HG03432 (cell line): ENCODE results near the gene DENND1A.
A peak's percentile ranks its signal among the peaks of the same experiment; 100 is the strongest.
"Not testable (repeated sequence)": the region's sequence is repeated elsewhere in the genome, so short reads cannot be mapped to it uniquely, and the experiment has no call there.

ENCODE experiments used
- ATAC-seq: cut with Tn5 transposase; IDR thresholded peaks from one replicate; pipeline ENCODE4 v1.9.1; 2021; ENCODE audit warnings: mild to moderate bottlenecking, moderate library complexity; ENCODE audit not compliant: unreplicated experiment

Gene DENND1A

DNA sequence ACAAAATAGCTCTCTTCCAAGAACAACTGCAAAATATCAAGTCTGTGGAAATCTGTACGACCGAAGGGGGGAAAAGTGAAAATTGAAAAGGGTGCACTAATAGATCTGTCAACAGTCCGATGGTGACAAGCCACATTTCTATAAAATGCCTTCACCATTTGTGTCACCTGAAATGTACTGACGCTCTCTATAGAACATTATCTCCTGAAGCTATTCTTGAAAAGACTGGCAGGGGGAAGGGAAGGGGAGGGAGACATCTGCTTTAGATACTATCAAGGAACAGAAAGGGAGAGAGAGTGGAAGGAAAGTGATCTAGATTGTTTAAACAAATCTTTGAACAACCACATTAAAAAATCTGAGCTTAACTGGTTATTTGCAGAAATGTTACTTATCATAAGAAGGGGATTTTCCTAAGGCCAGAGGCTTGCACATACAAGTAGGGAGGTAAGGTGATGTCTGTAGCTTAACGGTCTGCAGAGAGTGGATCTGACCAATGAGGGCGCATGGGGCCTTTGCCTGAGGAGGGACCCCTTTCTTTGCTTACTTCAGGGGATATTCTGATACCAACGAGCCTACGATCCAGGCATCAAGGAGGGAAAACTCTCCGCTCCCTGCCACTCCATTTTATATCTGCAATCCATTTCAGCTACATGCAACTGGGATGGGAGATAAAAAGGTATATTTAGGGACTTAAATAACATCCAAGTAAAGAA is 481.8 kb downstream of the DENND1A start:
- no peak for ATAC-seq

DNA sequence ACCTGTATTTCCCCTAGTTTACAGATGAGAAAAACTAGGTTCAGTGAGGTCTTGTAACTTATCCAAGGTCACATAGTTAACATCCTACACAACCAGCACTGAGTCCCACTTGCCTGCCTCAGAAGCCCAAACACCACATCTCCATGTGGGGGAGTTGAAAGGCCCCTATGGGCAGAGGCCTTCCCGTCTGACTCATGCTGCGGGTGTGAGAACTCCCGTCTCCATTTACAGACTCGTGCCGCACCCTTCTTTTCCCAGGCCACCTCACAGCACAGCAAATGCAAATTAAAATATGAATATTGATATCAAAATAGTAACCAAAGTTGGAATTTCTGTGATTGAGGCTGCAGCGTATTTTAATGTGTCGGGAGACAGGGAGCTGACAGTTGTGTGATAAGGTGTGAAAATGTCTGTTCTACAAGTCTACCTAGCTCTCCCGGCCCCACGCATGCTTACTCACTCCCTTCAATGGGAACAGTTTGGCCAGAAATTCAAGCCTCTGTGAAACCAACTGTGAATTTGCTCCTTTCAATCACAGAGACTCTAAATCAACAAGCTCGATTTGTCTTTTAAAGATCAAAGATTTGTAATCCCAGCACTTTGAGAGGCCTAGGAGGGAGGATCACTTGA is 483.8 kb downstream of the DENND1A start:
- no peak for ATAC-seq

GRCh38 chr9:123445116-123445515 is 484.8 kb downstream of the DENND1A start:
- no peak for ATAC-seq

DNA sequence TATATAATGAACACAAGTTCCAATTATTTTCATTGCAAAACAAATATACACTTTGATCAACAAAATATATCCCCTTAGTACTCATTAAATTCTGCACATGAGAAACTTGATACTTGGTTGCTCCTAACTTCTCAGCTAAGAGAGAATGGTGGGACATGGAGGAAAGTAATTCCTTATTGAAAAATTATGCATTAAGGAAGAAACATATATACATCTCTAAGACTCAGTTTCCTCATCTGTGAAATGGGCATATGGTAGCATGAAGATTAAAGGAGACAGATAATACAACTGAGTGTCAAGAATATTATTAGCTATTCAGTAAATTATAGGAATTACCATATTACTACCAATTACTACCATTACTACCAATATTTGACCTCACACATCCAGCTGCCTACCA is 488.2 kb downstream of the DENND1A start:
- no peak for ATAC-seq

GRCh38 chr9:123440256-123440655 is 489.7 kb downstream of the DENND1A start:
- ATAC-seq = no peak

DNA sequence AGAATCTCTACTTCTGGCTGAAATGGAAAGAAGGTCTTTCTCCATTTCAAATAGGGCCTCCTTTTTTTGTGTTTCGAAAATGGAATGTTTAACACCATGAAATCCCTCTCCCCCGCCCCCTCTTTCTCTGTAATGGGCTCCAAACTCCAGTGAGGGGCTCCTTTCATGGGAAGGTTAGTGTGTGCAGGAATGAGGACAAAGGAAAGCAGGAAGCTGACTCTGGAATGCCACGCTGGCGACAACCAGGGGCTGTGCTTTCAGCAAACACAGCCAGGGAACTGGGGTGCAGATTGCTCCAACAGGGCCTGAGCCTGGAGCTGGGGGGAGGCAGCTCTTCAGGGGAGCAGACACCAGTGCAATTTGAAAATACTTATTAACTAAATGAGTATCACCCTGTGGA is 491.1 kb downstream of the DENND1A start:
- ATAC-seq = no peak

GRCh38 chr9:123438321-123438720 is 491.6 kb downstream of the DENND1A start:
- no peak for ATAC-seq

DNA sequence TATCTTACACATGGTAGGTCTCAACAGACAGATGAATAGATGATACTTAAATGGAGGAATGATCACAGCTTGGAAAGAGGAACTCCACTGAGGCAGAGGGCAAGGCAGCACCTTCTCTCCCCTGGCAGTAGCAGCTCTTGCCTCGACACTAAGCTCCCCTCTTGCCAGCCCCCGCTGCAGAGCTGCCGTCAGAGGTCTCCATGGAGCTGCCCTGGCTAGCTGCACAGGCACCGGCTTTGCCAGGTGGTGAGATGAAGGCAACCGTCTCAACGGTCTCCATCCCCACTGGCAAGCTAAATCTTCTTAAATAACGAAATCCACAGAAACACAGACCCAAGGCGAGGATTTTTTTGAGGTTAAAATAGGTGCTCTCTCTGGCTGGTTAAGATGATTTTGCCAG is 492.7 kb downstream of the DENND1A start:
- no peak for ATAC-seq

DNA sequence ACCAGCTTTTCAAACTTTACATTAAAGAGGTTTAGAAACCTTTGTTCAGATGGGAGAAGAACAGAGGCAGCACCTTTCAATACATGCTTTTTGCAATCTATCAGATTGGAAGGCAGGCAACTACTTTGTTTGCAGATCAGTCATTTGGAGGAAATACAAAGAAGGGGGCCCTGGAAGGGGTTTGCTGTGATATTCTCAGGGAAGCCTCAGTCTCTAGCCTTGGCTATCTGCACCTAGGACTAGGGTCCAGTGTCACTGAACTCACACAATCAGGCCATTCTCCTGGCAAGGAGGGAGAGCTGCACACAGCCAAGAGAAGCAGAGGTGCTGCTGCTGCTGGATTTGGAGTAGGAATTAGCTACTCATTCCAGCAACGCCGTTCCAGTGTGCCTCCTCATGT is 494.5 kb downstream of the DENND1A start:
- ATAC-seq = no peak

DNA sequence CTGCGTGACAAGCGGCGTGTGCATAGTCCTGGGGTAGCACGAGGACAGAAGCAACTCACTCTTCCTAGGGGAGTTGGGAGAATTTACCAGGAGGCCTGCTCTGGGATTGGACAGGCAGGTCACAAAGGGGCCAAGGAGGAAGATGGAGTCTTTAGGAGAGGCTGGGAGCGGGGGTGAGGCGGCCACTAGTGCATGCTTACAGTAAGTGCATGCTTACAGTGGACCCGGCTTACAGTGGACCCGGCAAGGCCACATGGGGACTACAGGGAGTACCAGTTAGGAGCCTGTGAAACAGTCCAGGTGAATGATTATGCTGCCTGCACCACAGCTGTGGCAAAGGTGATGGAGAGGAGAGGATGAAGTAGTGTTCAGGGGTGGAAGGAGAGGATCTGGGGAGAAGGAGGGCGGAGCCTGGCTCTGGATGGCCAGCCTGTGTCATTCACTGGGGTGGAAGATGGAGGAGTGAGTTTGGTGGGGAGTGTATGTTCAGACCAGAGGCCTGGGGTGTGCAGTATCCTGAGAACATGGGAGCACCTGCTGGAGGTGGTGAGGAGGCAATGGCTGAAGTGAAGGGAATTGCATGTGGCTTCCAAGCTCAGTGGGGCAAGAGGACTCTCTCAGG is 495.2 kb downstream of the DENND1A start:
- no peak for ATAC-seq

- ATAC-seq = no peak
These were observed 497.3 kb downstream of the DENND1A start for GRCh38 chr9:123432331-123433236.

DNA sequence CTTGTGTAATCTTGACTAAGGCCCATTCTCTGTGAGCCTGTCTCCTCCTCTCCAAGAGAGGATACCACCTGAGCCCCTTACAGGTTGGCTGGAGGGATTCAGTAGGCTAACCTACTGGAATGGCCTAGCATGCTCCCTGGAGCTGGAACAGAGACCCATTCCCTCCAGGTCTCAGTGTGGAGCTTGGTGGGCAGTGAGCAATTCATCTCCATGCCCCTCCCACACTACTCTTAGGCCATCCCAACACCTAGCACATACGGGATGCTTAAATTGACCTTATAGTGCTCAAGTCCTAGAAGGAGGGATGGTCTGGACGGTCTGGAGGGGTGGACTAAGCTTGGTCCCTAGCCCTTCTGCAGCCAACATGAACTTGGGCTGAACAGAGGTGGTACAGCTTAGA is 498.3 kb downstream of the DENND1A start:
- no peak for ATAC-seq

DNA sequence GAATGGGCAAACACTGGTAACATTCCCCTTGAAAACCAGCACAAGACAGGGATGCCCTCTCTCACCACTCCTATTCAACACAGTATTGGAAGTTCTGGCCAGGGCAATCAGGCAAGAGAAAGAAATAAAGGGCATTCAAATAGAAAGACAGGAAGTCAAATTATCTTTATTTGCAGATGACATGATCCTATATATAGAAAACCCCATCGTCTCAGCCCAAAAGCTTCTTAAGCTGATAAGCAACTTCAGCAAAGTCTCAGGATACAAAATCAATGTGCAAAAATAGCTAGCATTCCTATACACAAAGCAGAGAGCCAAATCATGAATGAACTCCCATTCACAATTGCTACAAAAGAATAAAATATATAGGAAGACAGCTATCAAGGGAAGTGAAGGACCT is 501.5 kb downstream of the DENND1A start:
- not testable (repeated sequence) for ATAC-seq

DNA sequence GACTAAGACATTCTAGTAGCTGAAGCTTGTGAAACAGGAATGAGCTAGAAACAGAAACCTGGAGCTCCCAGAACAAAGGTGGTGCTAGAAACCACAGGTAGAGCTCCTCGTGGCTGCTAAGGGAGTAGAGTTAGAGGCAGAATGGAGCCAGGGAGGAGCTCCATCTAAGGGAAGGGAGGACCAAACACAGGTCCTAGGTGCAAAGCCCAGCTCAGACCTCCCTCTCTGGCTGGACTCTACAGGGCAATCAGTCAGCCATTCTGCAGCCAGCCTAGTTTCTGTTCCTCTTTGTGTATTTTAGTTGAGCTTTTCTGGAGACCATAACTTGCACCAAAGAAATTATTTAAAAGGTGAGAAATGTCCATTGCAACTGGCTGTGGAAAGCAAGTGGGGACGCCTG is 503.5 kb downstream of the DENND1A start:
- ATAC-seq = peak; percentile 80

DNA sequence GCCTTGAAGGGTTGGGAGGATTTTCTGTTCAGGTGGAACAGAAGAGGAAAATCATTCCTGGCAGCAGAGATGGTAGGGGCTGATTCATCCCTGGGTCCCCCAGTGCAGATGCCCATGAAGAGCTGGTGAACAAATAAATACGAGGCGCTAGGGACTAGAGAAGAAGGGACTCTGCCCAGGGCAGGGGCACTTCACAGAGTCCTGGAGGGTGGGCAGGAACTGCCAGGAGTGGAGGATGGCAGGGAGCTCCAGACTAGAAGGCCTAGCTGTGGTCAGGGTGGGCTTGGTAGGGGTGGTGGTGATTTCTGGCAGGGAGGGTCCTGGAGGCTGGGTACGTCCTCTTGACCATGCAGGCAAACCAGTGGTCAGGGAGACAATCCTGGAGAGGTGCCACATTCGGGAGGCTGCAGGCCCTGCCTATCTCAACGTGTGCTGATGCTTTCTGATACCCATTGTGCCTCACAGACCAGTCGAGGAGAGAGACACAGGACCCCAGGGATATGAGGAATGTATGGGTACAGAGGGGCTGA is 504.0 kb downstream of the DENND1A start:
- ATAC-seq = no peak

DNA sequence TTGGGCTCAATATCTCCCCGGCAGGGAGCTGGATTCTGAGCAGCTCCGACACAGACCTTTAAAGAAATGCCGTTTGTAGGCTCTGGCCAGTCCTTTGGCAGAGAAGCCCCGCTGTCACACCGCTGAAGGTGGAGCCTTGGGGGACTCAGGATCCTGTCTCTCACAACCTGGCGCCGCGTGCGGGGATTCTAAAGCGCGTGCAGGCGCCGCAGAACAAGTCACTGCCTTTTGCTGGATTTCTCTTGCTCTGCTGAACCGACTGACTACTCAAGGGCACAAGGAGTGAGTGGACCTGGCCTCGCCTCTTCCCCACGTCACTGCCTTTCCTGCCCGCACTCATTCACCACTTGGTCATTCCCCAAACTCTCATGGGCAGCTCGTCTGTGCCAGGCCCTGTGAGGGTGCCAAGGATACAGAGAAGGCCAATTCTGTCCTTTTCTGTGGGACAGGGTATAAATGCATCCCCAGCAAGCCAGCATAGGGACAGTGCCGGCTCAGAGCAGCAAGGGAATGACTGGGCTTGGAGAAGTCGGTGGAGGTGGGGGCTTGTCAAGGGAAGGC is 504.6 kb downstream of the DENND1A start:
- no peak for ATAC-seq

DNA sequence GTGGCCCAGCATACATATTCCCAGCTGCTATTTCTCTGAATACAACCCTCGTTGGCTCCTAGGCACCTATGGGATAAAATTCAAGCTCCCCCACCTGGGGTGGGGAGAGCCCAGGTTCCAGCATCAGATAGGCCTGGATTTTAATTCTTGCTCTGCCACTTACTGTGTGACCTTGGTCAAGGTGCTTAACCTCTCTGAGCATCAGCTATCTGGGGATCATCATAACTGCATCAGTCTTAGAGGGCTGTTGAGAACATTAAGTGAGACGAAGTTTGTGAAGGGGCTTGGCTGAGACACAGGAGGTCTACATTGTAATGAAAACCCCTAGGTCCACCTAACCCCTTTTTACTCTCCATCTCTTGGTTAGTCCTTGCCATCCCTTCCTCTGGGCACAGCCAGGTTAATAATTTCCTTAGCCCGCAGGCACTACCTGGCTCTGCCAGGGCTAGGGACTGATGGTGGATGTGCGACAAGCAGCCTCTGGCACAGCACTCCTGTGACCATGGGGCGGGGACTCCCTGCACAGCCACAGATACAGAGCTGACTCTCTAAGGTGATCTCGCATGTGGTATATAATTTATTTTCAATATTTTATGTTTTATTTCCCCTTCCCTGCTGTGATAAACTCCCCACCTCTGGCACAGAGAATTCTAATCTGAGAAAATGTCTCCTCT is 505.2 kb downstream of the DENND1A start:
- ATAC-seq = no peak

- no peak for ATAC-seq
These were observed 505.8 kb downstream of the DENND1A start for GRCh38 chr9:123424131-123424530.

DNA sequence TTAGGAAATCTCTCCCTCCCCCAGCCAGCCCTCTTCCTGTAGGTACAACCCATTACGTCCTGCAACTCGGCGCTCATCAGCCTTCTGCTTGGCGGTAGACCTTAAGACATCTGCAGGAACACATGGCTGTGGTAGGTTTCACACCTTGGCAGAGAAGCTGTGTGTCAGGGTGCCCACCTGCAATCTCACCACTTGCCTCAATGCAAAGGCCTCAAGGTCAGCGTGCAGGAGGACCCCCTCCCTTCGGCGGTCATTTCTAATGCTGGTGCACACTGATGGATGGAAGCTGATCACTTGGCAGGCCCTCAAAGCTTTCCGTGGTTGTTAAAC is 506.6 kb downstream of the DENND1A start:
- ATAC-seq = no peak

GRCh38 chr9:123422635-123423310 is 507.2 kb downstream of the DENND1A start:
- no peak for ATAC-seq
